ENCODE results near the gene DDX54. TPM values are rescaled to one million over a fixed set of nuclear protein-coding genes. Genes with fewer than 3 reads are reported as not detected.
"Not testable (repeated sequence)": the region's sequence is repeated elsewhere in the genome, so short reads cannot be mapped to it uniquely, and the experiment has no call there.

Gene DDX54
- total RNA-seq, 1 donor from 2014 or later = 121 TPM

DNA sequence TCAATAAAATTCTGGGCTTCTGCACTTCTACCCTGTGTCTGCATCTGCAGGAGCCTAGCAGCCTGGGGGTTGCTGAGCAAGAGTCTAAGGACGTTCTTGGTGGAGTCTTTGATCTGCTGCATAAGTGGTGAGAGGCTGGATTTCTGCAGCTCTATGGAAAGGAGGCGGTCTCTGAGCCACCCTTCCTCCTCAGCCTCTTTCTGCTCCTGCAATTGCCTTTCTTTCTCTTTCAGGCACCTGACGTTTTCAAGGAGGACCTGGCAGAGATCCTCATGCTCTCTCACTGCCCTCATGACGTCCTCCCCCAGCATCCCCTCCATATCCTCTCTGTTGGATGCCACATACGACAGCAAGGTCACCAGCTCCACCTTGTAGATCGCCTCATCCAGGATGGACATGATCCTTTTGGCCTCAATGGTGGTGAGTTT lies 22.3 kb upstream of the DDX54 start:
- H3K27me3 Mint-ChIP-seq (ENCODE audit: insufficient read depth) = no peaks in the 10 kb centered on the region
- H3K4me3 Mint-ChIP-seq = peak overlapping the region; percentile 75
- DNase-seq (ENCODE audit: low spot score) = peak; percentile 38
- intact Hi-C loops (cut with micrococcal nuclease) = loop anchor here (1.0 to 5.0 kb wide), 5 partner anchors 10 to 150 kb away; partner anchors contain the start of genes PLBD2 and TPCN1
- H3K27ac Mint-ChIP-seq = peak overlapping the region; percentile 96
- H3K9me3 Mint-ChIP-seq = peaks cover 8% of the 10 kb centered on the region
- H3K4me1 Mint-ChIP-seq (ENCODE audit: low read depth) = peaks cover 63% of the 10 kb centered on the region
- H3K36me3 Mint-ChIP-seq (ENCODE audit: low read depth) = peaks cover 12% of the 10 kb centered on the region

DNA sequence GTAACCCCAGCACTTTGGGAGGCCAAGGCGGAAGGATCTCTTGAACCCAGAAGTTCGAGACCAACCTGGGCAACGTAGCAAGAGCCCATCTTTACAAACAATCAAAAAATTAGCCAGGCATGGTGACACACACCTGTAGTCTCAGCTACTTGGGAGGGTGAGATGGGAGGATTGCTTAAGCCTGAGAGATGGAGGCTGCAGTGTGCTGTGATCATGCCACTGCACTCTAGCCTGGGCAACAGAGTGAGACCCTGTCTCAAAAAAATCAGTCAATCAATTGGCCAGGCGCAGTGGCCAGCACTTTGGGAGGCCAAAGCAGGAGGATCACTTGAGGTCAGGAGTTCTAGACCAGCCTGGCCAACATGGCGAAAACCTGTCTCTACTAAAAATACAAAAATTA lies 21.5 kb upstream of the DDX54 start:
- intact Hi-C loops (cut with micrococcal nuclease) = loop anchor here (5.0 kb wide), 1 partner anchor 150 kb away; the partner anchor contains the start of gene PLBD2
- H3K4me3 Mint-ChIP-seq; H3K9me3 Mint-ChIP-seq; H3K27me3 Mint-ChIP-seq (ENCODE audit: insufficient read depth); DNase-seq (ENCODE audit: low spot score): not testable (repeated sequence)
- Mint-ChIP-seq H3K4me1 (ENCODE audit: low read depth) (peaks cover 63% of the 10 kb centered on the region), H3K36me3 (ENCODE audit: low read depth) (peaks cover 12% of the 10 kb centered on the region), H3K27ac (peak overlapping the region; percentile 3)

DNA sequence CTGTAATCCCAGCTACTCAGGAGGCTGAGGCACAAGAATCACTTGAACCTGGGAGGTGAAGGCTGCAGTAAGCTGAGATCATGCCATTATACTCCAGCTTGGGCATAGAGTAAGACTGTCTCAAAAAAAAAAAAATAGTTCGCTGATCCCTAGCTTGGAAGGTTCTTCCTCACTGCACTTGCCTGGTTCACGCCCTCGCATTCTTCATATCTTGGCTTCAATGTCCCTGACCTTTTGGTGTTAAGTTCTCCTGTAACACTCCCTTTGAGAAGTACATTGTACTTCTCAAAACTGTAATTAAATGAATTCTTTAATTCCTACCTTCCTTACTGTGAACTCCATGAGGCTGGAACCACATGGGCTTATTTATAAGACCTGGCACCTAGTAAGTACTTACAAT lies 19.5 kb upstream of the DDX54 start:
- intact Hi-C loops (cut with micrococcal nuclease) = loop anchor here (5.0 kb wide), 1 partner anchor 152 kb away; the partner anchor contains the start of gene PLBD2
- H3K36me3 Mint-ChIP-seq (ENCODE audit: low read depth) = peaks cover 4% of the 10 kb centered on the region
- peaks cover 45% of the 10 kb centered on the region for H3K4me1 Mint-ChIP-seq (ENCODE audit: low read depth)
- H3K9me3 Mint-ChIP-seq = no peaks in the 10 kb centered on the region
- H3K4me3 Mint-ChIP-seq = no peak overlapping the region
- no peak overlapping the region for H3K27ac Mint-ChIP-seq
- H3K27me3 Mint-ChIP-seq (ENCODE audit: insufficient read depth) = no peaks in the 10 kb centered on the region
- no peak for DNase-seq (ENCODE audit: low spot score)

DNA sequence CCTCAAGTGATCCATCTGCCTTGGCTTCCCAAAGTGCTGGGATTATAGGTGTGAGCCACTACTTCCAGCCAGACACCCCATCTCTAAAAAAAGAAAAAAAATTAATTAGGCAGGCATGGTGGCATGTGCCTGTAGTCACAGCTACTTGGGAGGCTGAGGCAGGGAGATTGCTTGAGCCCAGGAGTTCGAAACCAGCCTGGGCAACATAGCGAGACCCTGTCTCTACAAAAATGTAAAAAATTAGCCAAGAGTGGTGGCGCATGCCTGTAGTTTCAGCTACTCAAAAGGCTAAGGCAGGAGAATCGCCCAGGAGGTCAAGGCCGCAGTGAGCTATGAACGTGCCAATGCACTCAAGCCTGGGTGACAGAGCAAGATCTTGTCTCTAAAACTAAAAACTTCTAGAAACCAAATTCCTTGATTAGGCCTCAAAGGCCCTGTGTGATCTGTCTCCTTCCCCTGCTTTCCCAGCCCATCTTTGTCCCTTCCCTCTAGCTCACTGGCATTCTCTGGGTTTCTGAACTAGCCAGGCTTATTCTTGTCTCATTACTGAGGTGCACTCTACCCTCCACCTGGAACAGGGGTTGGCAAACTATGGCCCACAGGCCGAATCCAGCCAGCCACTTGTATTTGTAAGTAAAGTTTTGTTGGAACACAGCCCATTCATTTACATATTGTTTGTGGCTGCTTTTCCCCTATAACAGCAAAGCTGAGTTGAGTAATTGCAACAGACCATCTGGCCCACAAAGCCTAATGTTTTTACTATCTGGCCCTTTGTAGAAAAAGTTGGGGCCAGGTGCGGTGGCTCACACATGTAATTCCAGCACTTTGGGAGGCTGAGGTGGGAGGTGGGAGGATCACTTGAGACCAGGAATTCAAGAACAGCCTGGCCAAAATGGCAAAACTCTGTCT lies 18.8 kb upstream of the DDX54 start:
- intact Hi-C loops (cut with micrococcal nuclease) = no loop called here
- Mint-ChIP-seq H3K27ac (peak overlapping the region; percentile 66), H3K9me3 (no peaks in the 10 kb centered on the region), H3K27me3 (ENCODE audit: insufficient read depth) (no peaks in the 10 kb centered on the region), H3K36me3 (ENCODE audit: low read depth) (peaks cover 4% of the 10 kb centered on the region), H3K4me1 (ENCODE audit: low read depth) (peaks cover 38% of the 10 kb centered on the region), H3K4me3 (no peak overlapping the region)
- no peak for DNase-seq (ENCODE audit: low spot score)

DNA sequence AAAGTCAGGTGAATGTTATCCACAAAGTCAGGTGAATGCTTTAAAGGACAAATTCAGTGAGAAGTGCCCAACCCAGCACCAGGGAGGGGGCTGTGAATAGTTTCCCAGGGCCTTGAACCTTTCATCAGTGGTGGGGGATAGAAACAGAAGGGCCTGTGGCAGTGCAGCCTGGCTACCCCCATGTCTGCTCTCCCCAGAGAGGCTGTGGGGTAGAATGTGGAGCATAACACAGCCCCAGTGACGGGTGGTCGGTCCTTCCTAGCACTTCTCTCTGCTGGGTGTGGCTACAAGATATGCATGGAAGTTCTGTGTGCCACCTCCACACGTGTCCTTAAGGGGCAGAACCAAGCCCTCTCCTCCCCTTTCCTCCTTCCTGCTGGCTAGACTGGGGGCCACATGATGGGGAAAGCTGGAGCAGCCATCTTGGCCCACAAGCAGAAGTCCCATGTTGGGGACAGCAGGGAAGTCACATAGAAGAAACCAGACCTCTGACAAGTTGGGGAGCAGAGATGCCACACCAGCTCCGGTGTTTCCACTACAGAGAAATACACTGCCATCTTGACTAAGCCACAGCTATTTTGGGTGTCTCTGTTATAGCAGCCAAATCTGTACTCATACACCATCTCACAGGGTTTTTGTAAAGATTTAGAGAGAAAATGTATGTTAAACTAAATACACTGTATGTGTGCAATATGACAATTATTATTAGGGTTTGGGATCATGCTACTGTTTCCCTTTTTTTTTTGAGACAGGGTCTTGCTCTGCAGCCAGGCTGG lies 17.2 kb upstream of the DDX54 start:
- no peak overlapping the region for H3K4me3 Mint-ChIP-seq
- H3K27ac Mint-ChIP-seq = no peak overlapping the region
- no peaks in the 10 kb centered on the region for H3K9me3 Mint-ChIP-seq
- peaks cover 6% of the 10 kb centered on the region for H3K36me3 Mint-ChIP-seq (ENCODE audit: low read depth)
- peaks cover 27% of the 10 kb centered on the region for H3K4me1 Mint-ChIP-seq (ENCODE audit: low read depth)
- intact Hi-C loops (cut with micrococcal nuclease) = no loop called here
- no peaks in the 10 kb centered on the region for H3K27me3 Mint-ChIP-seq (ENCODE audit: insufficient read depth)
- no peak for DNase-seq (ENCODE audit: low spot score)

DNA sequence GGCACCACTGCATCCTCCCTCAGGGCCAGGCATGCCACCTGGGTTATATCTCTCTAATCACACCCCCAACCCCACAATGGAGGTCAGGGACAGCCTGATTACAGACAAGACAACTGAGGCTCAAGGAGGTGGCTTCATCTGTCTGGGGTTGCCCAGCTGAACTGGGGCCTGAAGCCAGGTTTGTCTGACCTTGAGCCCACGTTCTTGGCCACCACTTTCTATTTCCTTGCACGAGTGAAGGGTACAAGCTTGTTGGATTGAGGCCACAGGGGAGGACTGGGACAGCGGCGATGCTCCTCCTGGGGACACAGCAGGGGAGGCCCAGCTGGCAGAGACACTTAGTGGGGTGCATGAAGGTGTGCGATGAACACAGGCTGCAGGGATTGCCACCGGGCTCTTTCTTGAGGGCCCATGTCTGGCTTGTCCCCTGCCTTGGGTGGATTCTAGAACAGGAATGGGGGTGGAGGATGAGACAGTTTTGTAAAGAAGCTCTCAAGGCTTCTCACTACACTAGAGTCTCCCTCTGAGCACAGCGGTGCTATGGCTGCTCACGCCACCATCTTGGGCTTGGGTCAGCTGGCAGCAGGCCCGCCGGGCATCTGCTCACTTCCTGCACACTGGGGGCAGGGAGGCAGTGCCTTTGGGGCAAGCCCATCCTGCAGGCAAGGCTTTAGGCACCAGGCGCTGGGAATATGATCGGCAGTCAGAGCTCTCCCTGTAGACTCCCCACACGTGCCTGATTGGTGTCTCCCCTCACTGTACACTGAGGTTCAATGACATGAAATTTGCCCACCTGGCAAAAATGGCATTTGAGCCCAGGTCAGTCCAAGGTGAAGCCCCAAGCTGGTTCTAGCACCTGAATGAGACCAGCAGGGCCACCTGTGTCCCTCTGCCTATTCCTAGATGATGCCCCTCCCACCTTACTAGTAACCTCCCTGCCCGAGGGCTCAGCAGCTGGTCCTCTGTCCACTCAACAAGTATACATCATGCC lies 16.2 kb upstream of the DDX54 start:
- no peaks in the 10 kb centered on the region for H3K9me3 Mint-ChIP-seq
- intact Hi-C loops (cut with micrococcal nuclease) = no loop called here
- H3K27ac Mint-ChIP-seq = no peak overlapping the region
- H3K27me3 Mint-ChIP-seq (ENCODE audit: insufficient read depth) = no peaks in the 10 kb centered on the region
- peaks cover 22% of the 10 kb centered on the region for H3K4me1 Mint-ChIP-seq (ENCODE audit: low read depth)
- peaks cover 5% of the 10 kb centered on the region for H3K36me3 Mint-ChIP-seq (ENCODE audit: low read depth)
- DNase-seq (ENCODE audit: low spot score) = no peak
- no peak overlapping the region for H3K4me3 Mint-ChIP-seq

DNA sequence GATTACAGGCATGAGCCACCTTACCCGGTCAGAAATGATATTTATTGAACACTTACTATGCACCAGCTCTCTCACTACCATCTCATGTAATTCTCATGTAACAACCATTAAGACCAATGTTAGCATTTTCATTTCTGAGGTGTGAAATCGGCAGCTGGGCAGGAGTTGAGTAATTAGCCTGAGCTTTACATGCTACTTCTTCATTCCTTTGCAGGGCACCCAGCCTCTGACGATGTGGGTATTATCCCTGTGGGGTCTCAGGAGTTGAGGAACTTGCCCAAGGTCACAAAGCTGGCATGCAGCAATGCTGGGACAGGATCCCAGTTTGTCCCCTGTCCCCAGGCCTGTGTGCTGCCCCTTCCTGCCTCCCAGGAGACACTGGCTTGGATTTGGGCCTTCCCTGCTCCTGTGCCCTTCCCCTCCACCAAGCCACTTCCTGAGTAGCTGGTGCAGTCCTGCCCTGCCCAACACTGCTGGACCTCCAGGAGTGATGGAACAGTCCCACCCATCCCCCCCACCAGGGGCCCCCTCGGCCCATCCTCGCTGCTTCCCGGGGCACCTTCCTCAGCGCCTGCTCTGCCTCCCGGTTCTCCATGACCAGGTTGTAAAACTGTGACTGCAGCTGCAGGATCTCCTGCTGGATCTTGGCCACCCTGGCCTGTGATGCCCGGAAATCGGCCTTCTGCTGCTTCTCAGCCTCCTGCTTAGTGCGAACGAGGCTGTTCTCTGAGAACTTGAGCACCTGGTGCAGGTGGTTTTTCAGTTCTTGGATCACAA lies 14.9 kb upstream of the DDX54 start:
- Mint-ChIP-seq H3K4me3 (no peak overlapping the region), H3K27ac (no peak overlapping the region), H3K4me1 (ENCODE audit: low read depth) (peaks cover 17% of the 10 kb centered on the region), H3K9me3 (no peaks in the 10 kb centered on the region), H3K36me3 (ENCODE audit: low read depth) (peaks cover 2% of the 10 kb centered on the region), H3K27me3 (ENCODE audit: insufficient read depth) (no peaks in the 10 kb centered on the region)
- intact Hi-C loops (cut with micrococcal nuclease) = no loop called here
- DNase-seq (ENCODE audit: low spot score) = no peak

DNA sequence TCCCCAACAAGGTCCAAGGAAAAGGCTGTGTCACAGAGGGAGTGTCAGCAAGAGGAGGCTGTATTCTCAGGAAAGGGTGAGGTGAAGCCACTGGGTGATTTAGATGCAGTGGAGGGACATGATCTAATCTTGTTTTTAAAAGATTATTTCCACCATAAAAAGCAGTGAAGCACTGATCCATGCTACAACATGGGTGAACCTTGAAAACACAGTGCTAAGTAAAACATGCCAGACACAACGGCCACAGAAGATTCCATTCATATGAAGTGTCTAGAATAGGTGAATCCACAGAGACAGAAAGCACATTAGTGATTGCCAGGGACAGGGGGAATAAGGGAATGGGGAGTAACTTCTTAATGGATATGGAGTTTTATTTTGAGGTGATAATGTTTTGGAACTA lies 13.0 kb upstream of the DDX54 start:
- H3K9me3 Mint-ChIP-seq = no peaks in the 10 kb centered on the region
- H3K4me1 Mint-ChIP-seq (ENCODE audit: low read depth) = peaks cover 11% of the 10 kb centered on the region
- H3K27ac Mint-ChIP-seq = no peak overlapping the region
- no peak overlapping the region for H3K4me3 Mint-ChIP-seq
- H3K36me3 Mint-ChIP-seq (ENCODE audit: low read depth) = peaks cover 2% of the 10 kb centered on the region
- no peaks in the 10 kb centered on the region for H3K27me3 Mint-ChIP-seq (ENCODE audit: insufficient read depth)
- no peak for DNase-seq (ENCODE audit: low spot score)
- intact Hi-C loops (cut with micrococcal nuclease) = loop anchor here (5.0 kb wide), 1 partner anchor 114 kb away; no protein-coding TSS in a partner anchor

DNA sequence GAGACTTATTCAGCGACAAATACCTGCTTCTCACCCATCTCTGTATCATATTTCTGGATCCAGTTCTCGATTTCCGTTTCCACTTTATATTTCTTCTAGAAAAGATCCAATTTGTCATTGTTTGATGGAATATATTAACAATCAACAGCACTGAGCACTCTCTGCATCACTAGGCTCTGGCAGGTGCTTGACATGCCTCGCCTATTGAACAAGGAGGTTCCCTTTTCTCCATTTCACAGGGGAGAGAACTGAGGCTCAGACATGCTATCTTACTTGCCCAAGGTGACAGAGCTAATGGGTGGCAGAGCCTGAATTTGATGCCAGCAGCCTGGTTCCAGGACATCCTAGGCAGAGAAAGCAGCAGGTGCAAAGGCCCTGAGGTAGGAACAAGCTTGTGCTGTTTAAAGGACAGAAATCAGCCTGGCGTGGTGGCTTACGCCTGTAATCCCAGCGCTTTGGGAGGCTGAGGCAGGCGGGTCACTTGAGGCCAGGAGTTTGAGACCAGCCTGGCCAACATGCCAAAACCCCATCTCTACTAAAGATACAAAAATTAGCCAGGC lies 12.3 kb upstream of the DDX54 start:
- Mint-ChIP-seq H3K27ac (no peak overlapping the region), H3K4me1 (ENCODE audit: low read depth) (peaks cover 11% of the 10 kb centered on the region), H3K27me3 (ENCODE audit: insufficient read depth) (no peaks in the 10 kb centered on the region), H3K4me3 (no peak overlapping the region), H3K9me3 (no peaks in the 10 kb centered on the region), H3K36me3 (ENCODE audit: low read depth) (peaks cover 2% of the 10 kb centered on the region)
- intact Hi-C loops (cut with micrococcal nuclease) = loop anchor here (1.0 to 5.0 kb wide), 6 partner anchors 11 to 228 kb away; partner anchors contain the start of gene TPCN1
- no peak for DNase-seq (ENCODE audit: low spot score)

DNA sequence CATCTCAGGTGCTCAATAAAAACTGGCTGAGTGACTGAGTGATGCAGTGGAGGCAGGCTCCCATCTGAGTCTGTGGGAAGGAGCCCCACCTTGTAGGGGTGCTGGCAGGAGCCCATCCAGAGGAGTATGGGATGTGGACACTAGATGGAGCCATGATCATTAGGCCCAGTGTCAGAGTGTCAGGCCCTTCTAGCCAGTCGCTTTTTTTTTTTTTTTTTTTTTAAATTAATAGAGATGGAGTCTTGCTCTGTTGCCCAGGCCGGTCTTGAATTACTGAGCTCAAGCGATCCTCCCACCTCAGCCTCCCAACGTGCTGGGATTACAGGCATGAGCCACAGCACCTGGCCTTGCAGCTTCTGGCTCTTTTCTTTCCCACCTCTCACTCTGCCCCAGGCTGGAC lies 11.7 kb upstream of the DDX54 start:
- H3K27me3 Mint-ChIP-seq (ENCODE audit: insufficient read depth) = no peaks in the 10 kb centered on the region
- peak; percentile 55 for DNase-seq (ENCODE audit: low spot score)
- no peak overlapping the region for H3K27ac Mint-ChIP-seq
- intact Hi-C loops (cut with micrococcal nuclease) = loop anchor here (1.0 to 5.0 kb wide), 6 partner anchors 11 to 228 kb away; partner anchors contain the start of gene TPCN1
- H3K36me3 Mint-ChIP-seq (ENCODE audit: low read depth) = peaks cover 8% of the 10 kb centered on the region
- H3K4me3 Mint-ChIP-seq = no peak overlapping the region
- H3K4me1 Mint-ChIP-seq (ENCODE audit: low read depth) = peaks cover 11% of the 10 kb centered on the region
- H3K9me3 Mint-ChIP-seq = no peaks in the 10 kb centered on the region

DNA sequence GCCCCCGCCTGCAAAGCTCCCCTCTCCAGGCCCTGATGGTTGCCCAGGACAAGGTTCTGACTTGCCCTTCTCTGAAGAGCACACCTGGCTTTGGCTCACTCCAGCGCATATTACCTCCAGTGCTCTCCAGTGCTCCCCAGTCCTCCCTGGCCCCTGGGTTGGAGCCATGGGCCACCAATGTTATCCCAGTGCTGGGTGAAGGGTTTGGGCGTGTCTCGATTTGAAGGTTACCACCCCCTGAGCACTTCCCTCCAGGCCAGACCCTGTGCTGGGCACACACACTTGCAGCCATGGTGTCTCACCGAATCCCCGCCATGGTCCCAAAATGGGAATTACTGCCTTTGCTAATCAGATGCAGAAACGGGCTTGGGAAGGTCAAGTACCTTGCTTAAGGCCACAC lies 11.3 kb upstream of the DDX54 start:
- DNase-seq (ENCODE audit: low spot score) = no peak
- intact Hi-C loops (cut with micrococcal nuclease) = loop anchor here (5.0 kb wide), 1 partner anchor 116 kb away; no protein-coding TSS in a partner anchor
- no peak overlapping the region for H3K4me3 Mint-ChIP-seq
- no peaks in the 10 kb centered on the region for H3K9me3 Mint-ChIP-seq
- H3K27me3 Mint-ChIP-seq (ENCODE audit: insufficient read depth) = no peaks in the 10 kb centered on the region
- peaks cover 12% of the 10 kb centered on the region for H3K36me3 Mint-ChIP-seq (ENCODE audit: low read depth)
- H3K27ac Mint-ChIP-seq = no peak overlapping the region
- H3K4me1 Mint-ChIP-seq (ENCODE audit: low read depth) = peaks cover 11% of the 10 kb centered on the region

Measured in activated T-helper 1 cell treated with anti-CD3 and anti-CD28 coated beads, Interleukin-12 subunit alpha, Interleukin-12 subunit beta, Interleukin-2, Interleukin-4 antibody, amounts not matched to agents 30 ng/mL and 10 ng/mL and 1 ng/mL, durations not matched to agents 14 hours and 24 hours and 36 hours (primary cell).